Parathyroid adenoma (tissue), 2 donors: ENCODE data around the gene GLB1L3.

ENCODE experiments used
- H2AFZ ChIP-seq: fragments of 300-600 bp; sonication (generic); one replicate; pipeline ENCODE4 v1.7.0; 2017; ENCODE audit warnings: antibody characterized with exemption, mild to moderate bottlenecking
- H3K27ac ChIP-seq: fragments of 300-600 bp; sonication (generic); one replicate; pipeline ENCODE4 v1.7.0; 2017
- H3K27me3 ChIP-seq: fragments of 300-600 bp; sonication (generic); one replicate; pipeline ENCODE4 v1.7.0; 2017; ENCODE audit warnings: low read length; ENCODE audit not compliant: control insufficient read depth, insufficient read depth
- H3K36me3 ChIP-seq: fragments of 300-600 bp; sonication (generic); one replicate; pipeline ENCODE4 v1.7.0; 2017; ENCODE audit warnings: low read length; ENCODE audit not compliant: control insufficient read depth, insufficient read depth
- H3K4me1 ChIP-seq: fragments of 300-600 bp; sonication (generic); one replicate; pipeline ENCODE4 v1.7.0; 2017; ENCODE audit warnings: control low read depth
- H3K4me2 ChIP-seq: fragments of 300-600 bp; sonication (generic); one replicate; pipeline ENCODE4 v1.7.0; 2017; ENCODE audit warnings: low read length
- H3K4me3 ChIP-seq: fragments of 300-600 bp; sonication (generic); one replicate; pipeline ENCODE4 v1.7.0; 2017; ENCODE audit warnings: low read depth, low read length
- H3K79me2 ChIP-seq: fragments of 300-600 bp; sonication (generic); one replicate; pipeline ENCODE4 v1.7.0; 2017; ENCODE audit warnings: control low read depth
- H3K9ac ChIP-seq: fragments of 300-600 bp; sonication (generic); one replicate; pipeline ENCODE4 v1.7.0; 2017; ENCODE audit warnings: mild to moderate bottlenecking
- H3K9me3 ChIP-seq: fragments of 300-600 bp; sonication (generic); one replicate; pipeline ENCODE4 v1.7.0; 2017; ENCODE audit warnings: low read length; ENCODE audit not compliant: control insufficient read depth
- CTCF ChIP-seq: fragments of 300-600 bp; sonication (generic); IDR thresholded peaks from one replicate; pipeline ENCODE4 v1.7.0; 2017; ENCODE audit warnings: antibody characterized with exemption, mild to moderate bottlenecking
- donor health status: primary hyperparathyroidism.

Gene GLB1L3

GRCh38 chr11:134332782-134333181 is 56.6 kb downstream of the GLB1L3 start:
- Histone ChIP-seq H3K36me3 (no peaks in the 10 kb centered on the region), H3K9me3 (no peaks in the 10 kb centered on the region), H2AFZ (peak overlapping the region; percentile 90), H3K4me2 (peak overlapping the region; percentile 68), H3K4me3 (peak overlapping the region; percentile 47), H3K79me2 (no peaks in the 10 kb centered on the region), H3K4me1 (no peaks in the 10 kb centered on the region), H3K27ac (no peak overlapping the region), H3K9ac (no peak overlapping the region), H3K27me3 (no peaks in the 10 kb centered on the region)
- no peak for TF ChIP-seq CTCF

- Histone ChIP-seq H3K4me1 (no peaks in the 10 kb centered on the region), H3K4me3 (no peak overlapping the region), H3K27me3 (no peaks in the 10 kb centered on the region), H3K9me3 (no peaks in the 10 kb centered on the region), H3K27ac (no peak overlapping the region), H3K9ac (no peak overlapping the region), H3K4me2 (no peak overlapping the region), H2AFZ (no peak overlapping the region), H3K79me2 (no peaks in the 10 kb centered on the region), H3K36me3 (no peaks in the 10 kb centered on the region)
- TF ChIP-seq CTCF, result no peak
Measured at GRCh38 chr11:134333312-134333711, 57.1 kb downstream of the GLB1L3 start.

- Histone ChIP-seq H3K4me3 (no peak overlapping the region), H3K4me2 (no peak overlapping the region), H3K4me1 (no peaks in the 10 kb centered on the region), H3K36me3 (no peaks in the 10 kb centered on the region), H3K9ac (no peak overlapping the region), H3K27me3 (no peaks in the 10 kb centered on the region), H3K9me3 (no peaks in the 10 kb centered on the region), H3K79me2 (no peaks in the 10 kb centered on the region), H2AFZ (no peak overlapping the region), H3K27ac (no peak overlapping the region)
- TF ChIP-seq CTCF, result no peak
Measured at GRCh38 chr11:134333946-134334345, 57.8 kb downstream of the GLB1L3 start.

- no peak overlapping the region for H2AFZ ChIP-seq
- H3K4me2 ChIP-seq, result no peak overlapping the region
- H3K4me1 ChIP-seq, result no peaks in the 10 kb centered on the region
- no peak overlapping the region for H3K9ac ChIP-seq
- no peaks in the 10 kb centered on the region for H3K36me3 ChIP-seq
- no peaks in the 10 kb centered on the region for H3K27me3 ChIP-seq
- no peaks in the 10 kb centered on the region for H3K9me3 ChIP-seq
- no peak for TF ChIP-seq CTCF
- H3K27ac ChIP-seq, result no peak overlapping the region
- no peak overlapping the region for H3K4me3 ChIP-seq
- H3K79me2 ChIP-seq, result no peaks in the 10 kb centered on the region
Measured at GRCh38 chr11:134334796-134335571, 58.8 kb downstream of the GLB1L3 start.

GRCh38 chr11:134337051-134337450 is 60.9 kb downstream of the GLB1L3 start:
- no peak overlapping the region for H3K4me2 ChIP-seq
- no peaks in the 10 kb centered on the region for H3K36me3 ChIP-seq
- no peak overlapping the region for H2AFZ ChIP-seq
- no peak overlapping the region for H3K4me3 ChIP-seq
- no peak for TF ChIP-seq CTCF
- H3K27me3 ChIP-seq, result no peaks in the 10 kb centered on the region
- no peaks in the 10 kb centered on the region for H3K9me3 ChIP-seq
- H3K4me1 ChIP-seq, result no peaks in the 10 kb centered on the region
- no peaks in the 10 kb centered on the region for H3K79me2 ChIP-seq
- H3K27ac ChIP-seq, result no peak overlapping the region
- H3K9ac ChIP-seq, result no peak overlapping the region
